GM12878 (cell line): ENCODE results near the gene GGA2. TPM values are rescaled to one million over a fixed set of nuclear protein-coding genes. Genes with fewer than 3 reads are reported as not detected.

Source experiments
- ATAC-seq: fragments of 200-7000 bp; cut with Tn5 transposase; 3 replicates; pipeline ENCODE4 v1.9.1; 2020; ENCODE audit warnings: mild to moderate bottlenecking, moderate library complexity
- BruUV-seq: library from RNA; stranded (reverse); fragments of 400-500 nt; replicated peaks from 2 replicates; lab custom pipeline; 2021; lab: Mats Ljungman, UMichigan
- CTCF ChIA-PET: fragments of 300-600 bp; sonication (Branson Sonifier 250); formaldehyde crosslinking; extraction: SDS; loops from one replicate; lab custom pipeline; 2021; ENCODE audit warnings: inconsistent platforms; lab: Yijun Ruan, JAX
- POLR2A ChIA-PET: fragments of 350-600 bp; formaldehyde crosslinking; extraction: SDS; loops from one replicate; lab custom pipeline; 2021; ENCODE audit warnings: inconsistent platforms; lab: Charles Lee
- RAD21 ChIA-PET: fragments of 300-600 bp; sonication (Branson Sonifier 250); formaldehyde crosslinking; loops from one replicate; lab custom pipeline; 2023; ENCODE audit warnings: antibody characterized with exemption; ENCODE audit not compliant: unreplicated experiment; lab: Charles Lee
- SMC1A ChIA-PET: fragments of 300-600 bp; sonication (Branson Sonifier 250); formaldehyde crosslinking; loops from one replicate; lab custom pipeline; 2023; ENCODE audit not compliant: unreplicated experiment, uncharacterized antibody; lab: Charles Lee
- DNase-seq: peaks from one replicate; pipeline ENCODE4 v3.0.0-alpha.2; 2011; ENCODE audit warnings: low read depth, low spot score
- FAIRE-seq: peaks from 3 replicates; lab custom pipeline; 2011; peaks lifted over from hg19 to GRCh38; lab: Jason Lieb, UNC
- H2AFZ ChIP-seq: 2 replicates; pipeline ENCODE4 v1.6.0; 2011; ENCODE audit warnings: low read depth, low read length, control low read depth; ENCODE audit not compliant: control insufficient read depth
- H3K27ac ChIP-seq: 2 replicates; pipeline ENCODE4 v1.5.1; 2011; ENCODE audit warnings: control low read depth; ENCODE audit not compliant: control insufficient read depth, insufficient read depth
- H3K27me3 ChIP-seq, 2 experiments: replicated peaks in 1 of 2; 2 replicates each; pipeline versions ENCODE4 v1.6.0 to v1.6.1; 2011; ENCODE audit warnings: low read length in 1 of 2; ENCODE audit not compliant: control insufficient read depth in 2 of 2, insufficient read depth in 2 of 2
- H3K36me3 ChIP-seq, 2 experiments: 2 replicates each; pipeline ENCODE4 v1.5.1; 2011; ENCODE audit warnings: low read length in 1 of 2; ENCODE audit not compliant: control insufficient read depth in 2 of 2, insufficient read depth in 2 of 2
- H3K4me1 ChIP-seq: 2 replicates; pipeline ENCODE4 v1.6.1; 2011; ENCODE audit warnings: mild to moderate bottlenecking, low read length, moderate library complexity, mixed read lengths; ENCODE audit not compliant: control insufficient read depth, insufficient read depth
- H3K4me2 ChIP-seq: 2 replicates; pipeline ENCODE4 v1.6.0; 2011; ENCODE audit warnings: control low read depth; ENCODE audit not compliant: control insufficient read depth, insufficient read depth
- H3K4me3 ChIP-seq: fragments of 200-600 bp; sonication (generic); 2 replicates; pipeline ENCODE4 v1.5.1; 2016
- H3K79me2 ChIP-seq: 2 replicates; pipeline ENCODE4 v1.6.0; 2011; ENCODE audit warnings: low read length; ENCODE audit not compliant: control insufficient read depth, insufficient read depth
- H3K9ac ChIP-seq: 2 replicates; pipeline ENCODE4 v1.8.0; 2011; ENCODE audit warnings: low read length, control low read depth, mixed read lengths; ENCODE audit not compliant: control insufficient read depth, insufficient read depth
- H3K9me3 ChIP-seq: replicated peaks from 3 replicates; pipeline ENCODE4 v1.5.1; 2011; ENCODE audit warnings: mild to moderate bottlenecking, low read length; ENCODE audit not compliant: control insufficient read depth, insufficient read depth
- H4K20me1 ChIP-seq: 2 replicates; pipeline ENCODE4 v1.6.0; 2011; ENCODE audit not compliant: control insufficient read depth, insufficient read depth
- BCLAF1 ChIP-seq: fragments of 450-650 bp; IDR thresholded peaks from 2 replicates; pipeline ENCODE4 v1.6.1; 2017; ENCODE audit warnings: antibody characterized with exemption, mild to moderate bottlenecking, moderate library complexity
- HCFC1 ChIP-seq: fragments of 150-350 bp; IDR thresholded peaks from 2 replicates; pipeline ENCODE4 v1.6.1; 2014; ENCODE audit warnings: low read length
- POLR2A ChIP-seq: IDR thresholded peaks from 2 replicates; pipeline ENCODE4 v1.6.1; 2011; ENCODE audit warnings: low read depth, mild to moderate bottlenecking, low read length
- SREBF1 ChIP-seq: IDR thresholded peaks from 2 replicates; pipeline ENCODE4 v1.6.1; 2012; ENCODE audit warnings: mild to moderate bottlenecking, low read length
- ZNF217 ChIP-seq: fragments of 450-650 bp; IDR thresholded peaks from 2 replicates; pipeline ENCODE4 v1.6.1; 2017; ENCODE audit warnings: antibody characterized with exemption, mild to moderate bottlenecking
- ZNF687 ChIP-seq: fragments of 450-650 bp; IDR thresholded peaks from 2 replicates; pipeline ENCODE4 v1.6.1; 2017; ENCODE audit warnings: mild to moderate bottlenecking, moderate library complexity
- WGBS: methylation state at CpG from one replicate; pipeline ENCODE4 v1.1.6; 2016; ENCODE audit warnings: low lambda C conversion rate; ENCODE audit not compliant: insufficient replicate concordance, insufficient coverage; ENCODE audit errors: missing lambda C conversion rate; 5-methylcytosine and 5-hydroxymethylcytosine counted together
- in situ Hi-C: fragments of 300-500 bp; cut with MboI; formaldehyde crosslinking; loops from 9 replicates; pipeline ENCODE4 v1.14.3; 2018; ENCODE audit warnings: mixed read lengths
- intact Hi-C: fragments of 100-400 bp; cut with micrococcal nuclease; formaldehyde crosslinking; loops from one replicate; pipeline ENCODE4 v1.14.2; 2022; ENCODE audit not compliant: unreplicated experiment
- polyA plus RNA-seq, 11 experiments: library from polyadenylated mRNA; depleted of rRNA in 4 of 11; unstranded in 6 of 11; stranded (reverse) in 5 of 11; fragments of >200 nt; fragmentation: Nextera tagmentation in 4 of 11; fragmentation: Illumina TruSeq in 1 of 11; extraction: Ambion mirVana in 4 of 11; extraction: Trizol in 1 of 11; gene quantifications; 1 replicate in 1 of 11; 2 replicates in 10 of 11; pipeline versions ENCODE4 v1.2.1 to v1.2.3, GENCODE V29; 2011 to 2016; ENCODE audit warnings: inconsistent platforms in 2 of 11, missing spikeins in 2 of 11, low read depth in 1 of 11
- total RNA-seq, 4 experiments: library from RNA; depleted of rRNA in 3 of 4; stranded (reverse); fragments of >200 nt in 3 of 4; fragmentation: Illumina TruSeq in 1 of 4; extraction: Trizol in 1 of 4; gene quantifications; 2 replicates each; pipeline versions ENCODE4 v1.2.1 to v1.2.3, GENCODE V29; 2013 to 2021

Gene GGA2
- total and polyA plus RNA-seq, 10 of the 15 experiments (the other 5 are each of a cell fraction or from before 2014, with no cell fraction given), result 14.1 to 153 (median 86.6) TPM

- SMC1A ChIA-PET, result interaction anchor here (0.6 to 1.7 kb wide), 2 partner anchors 30 to 121 kb away, joined by 3 to 5 read pairs; no protein-coding TSS in a partner anchor
- Histone ChIP-seq H3K9ac (no peak overlapping the region), H4K20me1 (no peaks in the 10 kb centered on the region; the same call in 1 of the 2 replicates), H3K4me2 (no peak overlapping the region), H3K4me3 (no peak overlapping the region)
- no TSS peak for BruUV-seq
- POLR2A ChIA-PET, result interaction anchor here (0.6 kb wide), 1 partner anchor 93 kb away, joined by 4 read pairs; no protein-coding TSS in a partner anchor
- FAIRE-seq (no peak), DNase-seq (no peak)
- WGBS, result 100% methylated on average over 1 of the region's 1 CpG
- in situ Hi-C loops, result no loop called here
- no peak for TF ChIP-seq POLR2A
- TF ChIP-seq, all 136 proteins: peak for 0
- H3K79me2 ChIP-seq, result no peaks in the 10 kb centered on the region
- CTCF ChIA-PET, result no interaction called here
- H3K4me1 ChIP-seq, result no peaks in the 10 kb centered on the region
- no peak for ATAC-seq
- peaks cover 29 to 52% of the 10 kb centered on the region in 2 experiments for H3K36me3 ChIP-seq
- H3K27ac ChIP-seq, result no peak overlapping the region
- intact Hi-C loops, result no loop called here
- H2AFZ ChIP-seq, result no peak overlapping the region
- RAD21 ChIA-PET, result no interaction called here
- no peaks in the 10 kb centered on the region for H3K9me3 ChIP-seq
- no peaks in the 10 kb centered on the region for H3K27me3 ChIP-seq
These were observed 34.0 kb downstream of the GGA2 start for GRCh38 chr16:23476289-23476688.

GRCh38 chr16:23469814-23470213 lies 40.5 kb downstream of the GGA2 start:
- BruUV-seq, result no TSS peak
- Histone ChIP-seq H4K20me1 (no peaks in the 10 kb centered on the region), H2AFZ (no peak overlapping the region), H3K4me3 (no peak overlapping the region), H3K27me3 (no peaks in the 10 kb centered on the region), H3K36me3 (peaks cover 18 to 44% of the 10 kb centered on the region in 2 experiments), H3K9ac (no peak overlapping the region), H3K4me1 (no peaks in the 10 kb centered on the region), H3K9me3 (no peaks in the 10 kb centered on the region), H3K4me2 (no peak overlapping the region), H3K27ac (no peak overlapping the region), H3K79me2 (no peaks in the 10 kb centered on the region)
- intact Hi-C loops (loop anchor here (5.0 to 10.0 kb wide), 2 partner anchors 32 to 85 kb away; partner anchors contain the start of genes EARS2 and UBFD1), in situ Hi-C loops (no loop called here)
- ChIA-PET POLR2A (interaction anchor here (0.7 kb wide), 1 partner anchor 19 kb away, joined by 3 read pairs; no protein-coding TSS in a partner anchor), SMC1A (no interaction called here), RAD21 (no interaction called here), CTCF (no interaction called here)
- 74% methylated on average over 6 of the region's 6 CpGs for WGBS
- FAIRE-seq, result no peak
- no peak for ATAC-seq
- TF ChIP-seq ZNF687, result no peak
- no peak for TF ChIP-seq BCLAF1
- no peak for TF ChIP-seq ZNF217
- no peak for TF ChIP-seq SREBF1
- TF ChIP-seq HCFC1, result no peak
- DNase-seq, result no peak
